SK-N-SH treated with all-trans-retinoic acid at 6 μM for 48 hours (cell line): ENCODE results near the gene CDH26.

Source experiments
- RARB ChIP-seq: fragments of 250-450 bp; sonication (Bioruptor Pico); IDR thresholded peaks from 2 replicates; pipeline ENCODE4 v1.8.0; 2021; ENCODE audit warnings: mild to moderate bottlenecking, moderate library complexity
- ZNF565 ChIP-seq: fragments of 450-650 bp; formaldehyde crosslinking; conservative IDR thresholded peaks from 2 replicates; pipeline ENCODE4 v1.5.0; 2020; ENCODE audit warnings: low read depth, mild to moderate bottlenecking, moderate library complexity
- TF ChIP-seq, protein P1 (sequence below): fragments of 250-450 bp; sonication (Bioruptor Pico); IDR thresholded peaks from 2 replicates; pipeline ENCODE4 v1.5.1; 2021; ENCODE audit warnings: mild to moderate bottlenecking, moderate library complexity

DNA sequence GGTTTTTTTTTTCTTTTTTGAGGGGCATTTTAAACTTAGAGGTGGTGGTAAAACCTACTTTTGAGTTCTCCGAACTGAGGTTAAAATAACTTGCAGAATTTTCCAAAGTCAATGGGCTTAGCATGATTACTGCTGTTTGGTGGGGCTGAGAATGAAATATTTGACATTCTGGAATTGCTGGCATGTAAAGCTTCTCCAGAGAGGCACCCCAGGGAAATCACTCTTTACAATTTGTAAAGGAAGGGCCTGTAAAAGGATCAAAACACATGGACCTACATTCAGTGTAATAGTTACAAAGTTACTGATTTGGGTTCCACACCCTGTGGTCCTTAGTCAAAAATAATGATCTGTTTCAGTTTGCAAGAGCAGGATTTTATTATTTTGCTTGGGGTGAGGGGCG is 12.5 kb upstream of the CDH26 start:
- no peak for TF ChIP-seq RARB (CRISPR knock-in tag)
- no peak for TF ChIP-seq ZNF565 (CRISPR knock-in tag)
- TF ChIP-seq, protein P1, sequence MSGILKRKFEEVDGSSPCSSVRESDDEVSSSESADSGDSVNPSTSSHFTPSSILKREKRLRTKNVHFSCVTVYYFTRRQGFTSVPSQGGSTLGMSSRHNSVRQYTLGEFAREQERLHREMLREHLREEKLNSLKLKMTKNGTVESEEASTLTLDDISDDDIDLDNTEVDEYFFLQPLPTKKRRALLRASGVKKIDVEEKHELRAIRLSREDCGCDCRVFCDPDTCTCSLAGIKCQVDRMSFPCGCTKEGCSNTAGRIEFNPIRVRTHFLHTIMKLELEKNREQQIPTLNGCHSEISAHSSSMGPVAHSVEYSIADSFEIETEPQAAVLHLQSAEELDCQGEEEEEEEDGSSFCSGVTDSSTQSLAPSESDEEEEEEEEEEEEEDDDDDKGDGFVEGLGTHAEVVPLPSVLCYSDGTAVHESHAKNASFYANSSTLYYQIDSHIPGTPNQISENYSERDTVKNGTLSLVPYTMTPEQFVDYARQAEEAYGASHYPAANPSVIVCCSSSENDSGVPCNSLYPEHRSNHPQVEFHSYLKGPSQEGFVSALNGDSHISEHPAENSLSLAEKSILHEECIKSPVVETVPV, result no peak
